H9 (cell line): ENCODE data around the gene MUC4. TPM values are rescaled to one million over a fixed set of nuclear protein-coding genes. Genes with fewer than 3 reads are reported as not detected.
"Not testable (repeated sequence)": the region's sequence is repeated elsewhere in the genome, so short reads cannot be mapped to it uniquely, and the experiment has no call there.

Experiments used
- DNase-seq: peaks from one replicate; pipeline ENCODE4 v3.0.0-alpha.2; 2017
- H2AFZ ChIP-seq: one replicate; pipeline ENCODE4 v1.6.1; 2013; ENCODE audit warnings: mild to moderate bottlenecking, low read length, control low read depth, moderate library complexity
- H2AK5ac ChIP-seq: 2 replicates; pipeline ENCODE4 v1.6.1; 2013; ENCODE audit warnings: low read length, control low read depth, mixed read lengths; ENCODE audit not compliant: insufficient read length
- H2BK120ac ChIP-seq: one replicate; pipeline ENCODE4 v1.6.1; 2013; ENCODE audit warnings: low read depth, mild to moderate bottlenecking, low read length, control low read depth, inconsistent platforms; ENCODE audit not compliant: poor library complexity, severe bottlenecking
- H2BK12ac ChIP-seq: 2 replicates; pipeline ENCODE4 v1.6.1; 2013; ENCODE audit warnings: low read length, control low read depth, mixed read lengths, low read depth; ENCODE audit not compliant: insufficient read length
- H2BK15ac ChIP-seq: 2 replicates; pipeline ENCODE4 v1.6.1; 2013; ENCODE audit warnings: low read depth, low read length, control low read depth
- H2BK20ac ChIP-seq: one replicate; pipeline ENCODE4 v1.6.1; 2013; ENCODE audit warnings: low read depth, mild to moderate bottlenecking, low read length, control low read depth, inconsistent platforms; ENCODE audit not compliant: poor library complexity, severe bottlenecking
- H2BK5ac ChIP-seq: 2 replicates; pipeline ENCODE4 v1.6.1; 2013; ENCODE audit warnings: low read length, control low read depth, mixed read lengths; ENCODE audit not compliant: insufficient read length
- H3K14ac ChIP-seq: 2 replicates; pipeline ENCODE4 v1.6.1; 2013; ENCODE audit warnings: low read length, control low read depth; ENCODE audit not compliant: insufficient read depth
- H3K18ac ChIP-seq: 2 replicates; pipeline ENCODE4 v1.6.1; 2013; ENCODE audit warnings: low read depth, mild to moderate bottlenecking, mixed read lengths, low read length, control low read depth; ENCODE audit not compliant: insufficient read length
- H3K23ac ChIP-seq: 2 replicates; pipeline ENCODE4 v1.6.1; 2013; ENCODE audit warnings: low read length, control low read depth, mixed read lengths, low read depth; ENCODE audit not compliant: insufficient read length
- H3K23me2 ChIP-seq: 2 replicates; pipeline ENCODE4 v1.6.1; 2013; ENCODE audit warnings: low read depth, mild to moderate bottlenecking, mixed read lengths, low read length, control low read depth; ENCODE audit not compliant: insufficient read length, poor library complexity, severe bottlenecking
- H3K27ac ChIP-seq: 2 replicates; pipeline ENCODE4 v1.5.1; 2013; ENCODE audit warnings: low read length, control low read depth, mixed read lengths, low read depth; ENCODE audit not compliant: insufficient read length
- H3K27me3 ChIP-seq: 2 replicates; pipeline ENCODE4 v1.6.1; 2013; ENCODE audit warnings: low read length, control low read depth, inconsistent platforms; ENCODE audit not compliant: insufficient read depth
- H3K4ac ChIP-seq: 2 replicates; pipeline ENCODE4 v1.6.1; 2013; ENCODE audit warnings: low read depth, mild to moderate bottlenecking, control low read depth, inconsistent platforms, low read length, moderate library complexity
- H3K4me1 ChIP-seq: 2 replicates; pipeline ENCODE4 v1.6.1; 2013; ENCODE audit warnings: low read length, control low read depth, inconsistent platforms; ENCODE audit not compliant: insufficient read depth
- H3K4me2 ChIP-seq: 2 replicates; pipeline ENCODE4 v1.6.1; 2013; ENCODE audit warnings: low read length, control low read depth, mixed read lengths; ENCODE audit not compliant: insufficient read length, insufficient read depth
- H3K56ac ChIP-seq: 2 replicates; pipeline ENCODE4 v1.6.1; 2013; ENCODE audit warnings: low read depth, mild to moderate bottlenecking, mixed read lengths, low read length, control low read depth; ENCODE audit not compliant: insufficient read length
- H3K79me1 ChIP-seq: 2 replicates; pipeline ENCODE4 v1.6.1; 2013; ENCODE audit warnings: low read depth, mild to moderate bottlenecking, moderate library complexity, low read length, control low read depth, inconsistent platforms; ENCODE audit not compliant: insufficient read depth, poor library complexity, severe bottlenecking
- H3K79me2 ChIP-seq: 2 replicates; pipeline ENCODE4 v1.6.1; 2013; ENCODE audit warnings: low read length, control low read depth, inconsistent platforms; ENCODE audit not compliant: insufficient read depth
- H3K9ac ChIP-seq: 2 replicates; pipeline ENCODE4 v1.6.1; 2013; ENCODE audit warnings: low read length, control low read depth, mixed read lengths; ENCODE audit not compliant: insufficient read length; ENCODE audit errors: extremely low read depth
- H3K9me3 ChIP-seq: one replicate; pipeline ENCODE4 v1.6.1; 2013; ENCODE audit warnings: low read depth, low read length, inconsistent platforms; ENCODE audit not compliant: control insufficient read depth
- H3T11ph ChIP-seq: one replicate; pipeline ENCODE4 v1.6.1; 2013; ENCODE audit warnings: mild to moderate bottlenecking, low read length, control low read depth, inconsistent platforms
- H4K20me1 ChIP-seq: one replicate; pipeline ENCODE4 v1.6.1; 2013; ENCODE audit not compliant: control insufficient read depth, insufficient read length, insufficient read depth
- H4K5ac ChIP-seq: 2 replicates; pipeline ENCODE4 v1.6.1; 2013; ENCODE audit warnings: low read depth, mild to moderate bottlenecking, mixed read lengths, low read length, control low read depth; ENCODE audit not compliant: insufficient read length
- H4K8ac ChIP-seq: replicated peaks from 2 replicates; pipeline ENCODE4 v1.6.1; 2013; ENCODE audit warnings: low read length, control low read depth, mixed read lengths, low read depth; ENCODE audit not compliant: insufficient read length
- H4K91ac ChIP-seq: 2 replicates; pipeline ENCODE4 v1.6.1; 2013; ENCODE audit warnings: low read depth, mild to moderate bottlenecking, moderate library complexity, mixed read lengths, low read length, control low read depth; ENCODE audit not compliant: insufficient read length
- H3K27ac Mint-ChIP-seq, 3 experiments: 2 replicates in 2 of 3; 3 replicates in 1 of 3; pipeline ENCODE4 v1.8.0; 2020 to 2021; ENCODE audit warnings: mixed read lengths in 3 of 3, mild to moderate bottlenecking in 1 of 3, moderate library complexity in 1 of 3
- H3K27me3 Mint-ChIP-seq: 2 replicates; pipeline ENCODE4 v1.8.0; 2021; ENCODE audit warnings: low read depth, mild to moderate bottlenecking, moderate library complexity, mixed read lengths
- H3K36me3 Mint-ChIP-seq, 3 experiments: 2 replicates in 2 of 3; 3 replicates in 1 of 3; pipeline ENCODE4 v1.8.0; 2020 to 2021; ENCODE audit warnings: low read depth in 3 of 3, mixed read lengths in 3 of 3; ENCODE audit not compliant: insufficient read depth in 1 of 3
- H3K4me1 Mint-ChIP-seq, 2 experiments: 2 replicates each; pipeline ENCODE4 v1.8.0; 2020; ENCODE audit warnings: mixed read lengths in 2 of 2
- H3K4me3 Mint-ChIP-seq, 2 experiments: 2 replicates in 1 of 2; 3 replicates in 1 of 2; pipeline ENCODE4 v1.8.0; 2020 to 2021; ENCODE audit warnings: mild to moderate bottlenecking in 2 of 2, mixed read lengths in 2 of 2, moderate library complexity in 1 of 2
- H3K9me3 Mint-ChIP-seq, 2 experiments: 2 replicates in 1 of 2; 3 replicates in 1 of 2; pipeline ENCODE4 v1.8.0; 2020; ENCODE audit warnings: mild to moderate bottlenecking in 2 of 2, mixed read lengths in 2 of 2, moderate library complexity in 1 of 2
- WGBS: extraction: QIAGEN DNeasy Blood & Tissue Kit; methylation state at CpG from one replicate; pipeline ENCODE4 v1.1.7; 2013; ENCODE audit warnings: missing lambda C conversion rate, low lambda C conversion rate, mixed read lengths; ENCODE audit not compliant: insufficient read length; ENCODE audit errors: extremely low coverage; 5-methylcytosine and 5-hydroxymethylcytosine counted together
- total RNA-seq: library from RNA; stranded (reverse); gene quantifications from 2 replicates; pipeline ENCODE4 v1.2.1, GENCODE V29; 2021

Gene MUC4
- total RNA-seq, 1 experiment from 2014 or later = 1.2 TPM

GRCh38 chr3:195719514-195720254 is 92.0 kb downstream of the MUC4 start:
- H3K23me2 ChIP-seq, H2BK12ac ChIP-seq, H3K27ac Mint-ChIP-seq, H2BK15ac ChIP-seq, H3K4me2 ChIP-seq, H3K4ac ChIP-seq, H3K9ac ChIP-seq, H3K4me1 ChIP-seq, H3K79me1 ChIP-seq, H2AK5ac ChIP-seq, H2BK120ac ChIP-seq, H3K4me3 Mint-ChIP-seq, H4K91ac ChIP-seq, H3K14ac ChIP-seq, H3K27ac ChIP-seq, H3K18ac ChIP-seq, H3K27me3 ChIP-seq, H3K23ac ChIP-seq, H3K9me3 ChIP-seq, H4K20me1 ChIP-seq, H4K5ac ChIP-seq, H3K56ac ChIP-seq, H2AFZ ChIP-seq, DNase-seq, H2BK20ac ChIP-seq, H3K79me2 ChIP-seq, H2BK5ac ChIP-seq, H3T11ph ChIP-seq, H4K8ac ChIP-seq, H3K36me3 Mint-ChIP-seq, H3K9me3 Mint-ChIP-seq: not testable (repeated sequence)
- Mint-ChIP-seq H3K4me1 (peaks cover 34 to 36% of the 10 kb centered on the region in 2 experiments), H3K27me3 (peaks cover 24% of the 10 kb centered on the region)
- WGBS = no CpG with 5 or more reads among the region's 16 CpGs
